CD4-positive, alpha-beta T cell treated with Interleukin-2 at 100 ng/mL for 4 hours (primary cell): Measurements from ENCODE around the gene IRX4.
"Not testable (repeated sequence)": the region's sequence is repeated elsewhere in the genome, so short reads cannot be mapped to it uniquely, and the experiment has no call there.

Experiments
- DNase-seq: peaks from one replicate; pipeline ENCODE4 v3.0.0-alpha.2; 2020; ENCODE audit warnings: low spot score

The IRX4 gene

DNA sequence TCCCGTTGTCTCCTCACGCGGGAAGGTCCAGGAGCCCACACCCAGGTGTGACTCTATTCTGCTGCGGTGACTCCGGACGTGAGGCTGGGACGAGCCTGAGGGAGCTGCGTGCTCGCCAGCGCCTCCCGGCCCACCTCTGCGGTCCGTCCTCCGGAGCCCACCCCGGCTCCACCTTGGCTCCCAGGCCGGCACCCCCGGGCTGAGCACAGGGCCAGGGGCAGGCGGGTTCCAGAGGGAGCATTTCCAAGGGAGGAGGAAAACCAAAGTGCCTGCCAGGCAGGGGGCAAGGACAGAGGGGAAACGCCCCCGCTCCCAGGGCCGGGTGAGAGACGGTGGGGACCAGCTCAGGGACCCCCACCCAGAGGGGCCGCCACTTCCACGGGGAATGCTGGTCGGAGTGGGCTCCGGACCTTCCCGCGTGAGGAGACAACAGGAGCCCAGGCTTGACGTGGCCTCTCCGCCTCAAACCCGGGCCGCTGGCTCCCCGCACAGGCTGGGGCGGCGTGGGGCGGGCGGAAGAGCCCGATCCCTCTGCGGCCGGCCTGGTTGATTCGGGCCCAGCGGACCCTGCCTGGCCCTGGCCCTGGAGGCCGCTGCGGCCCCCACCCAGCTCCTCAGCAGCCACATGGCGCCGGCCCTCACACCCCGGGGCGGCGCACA, 26.0 kb downstream of the IRX4 start:
- no peak for DNase-seq

DNA sequence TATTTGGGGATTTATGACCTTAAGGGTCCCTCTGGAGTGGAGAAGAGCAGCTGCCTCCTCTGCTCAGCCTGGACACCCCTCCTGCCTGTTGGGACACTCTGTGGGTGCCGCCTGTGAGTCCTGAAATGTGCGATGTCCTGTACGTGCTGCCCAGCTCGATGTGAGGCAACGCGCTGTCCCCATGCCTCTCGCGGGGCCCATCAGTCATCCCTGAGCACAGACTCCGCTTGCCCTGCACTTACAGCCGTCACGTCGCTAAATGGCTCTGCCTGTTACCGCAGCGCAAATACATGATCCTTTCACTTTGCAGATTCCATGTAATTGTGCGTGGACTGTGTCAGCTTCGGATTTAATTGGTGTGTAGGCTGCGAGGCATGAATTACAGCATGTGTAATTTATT, 27.1 kb downstream of the IRX4 start:
- DNase-seq: no peak

DNA sequence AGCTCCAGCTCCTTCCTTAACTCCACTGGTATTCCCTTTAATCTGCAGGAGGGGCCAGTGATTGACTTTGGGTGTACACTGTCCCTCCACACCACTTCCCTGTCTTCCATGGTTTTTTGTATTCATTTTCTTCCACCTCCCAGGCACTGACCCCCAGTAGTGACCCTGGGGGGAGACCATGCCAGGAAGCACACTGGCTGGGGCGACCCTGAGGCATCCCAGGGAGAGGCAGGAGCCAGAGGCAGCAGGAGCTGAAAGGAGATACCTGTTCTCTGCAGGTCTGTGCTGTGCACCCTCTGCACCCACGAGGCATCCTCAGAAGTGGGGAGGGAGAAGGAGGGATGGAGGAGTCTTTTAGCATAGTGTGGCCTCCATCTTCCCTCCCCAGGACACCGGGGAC, 27.6 kb downstream of the IRX4 start:
- DNase-seq: no peak

DNA sequence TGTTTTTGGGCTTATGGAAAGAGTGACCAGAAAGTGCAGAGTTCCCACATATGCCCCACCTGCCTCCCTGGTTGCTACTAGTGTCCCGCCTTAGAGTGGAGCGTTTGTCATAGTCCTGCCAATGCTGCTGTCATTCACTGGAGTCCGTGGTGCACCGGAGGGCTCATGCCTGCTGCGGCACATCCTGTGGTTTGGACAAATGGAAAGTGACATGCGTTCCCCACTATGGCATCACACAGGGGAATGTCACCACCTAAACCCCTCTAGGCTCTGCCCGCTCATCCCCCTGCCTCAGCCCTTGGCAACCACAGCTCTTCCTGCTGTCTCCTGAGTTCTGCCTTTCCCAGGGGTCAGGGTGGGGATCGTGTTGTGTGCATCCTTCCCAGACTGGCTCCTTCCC, 29.2 kb downstream of the IRX4 start:
- DNase-seq: no peak

DNA sequence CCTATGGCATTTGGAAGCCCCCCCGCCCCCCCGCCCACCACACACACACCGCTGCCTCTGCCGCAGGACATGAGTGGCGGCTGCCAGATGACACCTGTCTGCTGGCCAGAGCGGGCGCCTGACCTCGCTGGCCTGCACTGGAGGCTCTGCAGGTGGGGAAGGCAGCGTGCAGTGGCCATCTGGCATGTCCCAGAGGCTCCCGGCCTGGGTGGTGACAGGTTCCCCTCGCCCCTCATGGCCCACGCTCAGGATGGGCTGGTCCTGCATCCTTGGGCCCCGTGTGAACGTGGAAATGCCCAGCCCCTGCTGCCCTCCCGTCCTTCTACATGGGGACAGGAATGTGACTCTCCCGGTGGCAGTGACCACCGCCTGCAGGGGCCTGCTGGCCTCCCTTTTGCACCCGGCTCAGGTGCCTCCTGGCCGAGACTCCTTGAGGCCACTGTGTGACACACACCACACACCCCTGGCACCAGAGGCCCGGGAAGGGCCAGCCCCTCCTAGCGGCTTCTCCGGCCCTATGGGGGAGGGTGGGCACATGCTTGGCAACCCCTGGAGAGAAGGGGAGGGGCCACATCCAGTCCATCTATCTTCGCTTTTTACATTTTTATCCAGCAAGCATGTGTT, 30.3 kb downstream of the IRX4 start:
- no peak for DNase-seq

DNA sequence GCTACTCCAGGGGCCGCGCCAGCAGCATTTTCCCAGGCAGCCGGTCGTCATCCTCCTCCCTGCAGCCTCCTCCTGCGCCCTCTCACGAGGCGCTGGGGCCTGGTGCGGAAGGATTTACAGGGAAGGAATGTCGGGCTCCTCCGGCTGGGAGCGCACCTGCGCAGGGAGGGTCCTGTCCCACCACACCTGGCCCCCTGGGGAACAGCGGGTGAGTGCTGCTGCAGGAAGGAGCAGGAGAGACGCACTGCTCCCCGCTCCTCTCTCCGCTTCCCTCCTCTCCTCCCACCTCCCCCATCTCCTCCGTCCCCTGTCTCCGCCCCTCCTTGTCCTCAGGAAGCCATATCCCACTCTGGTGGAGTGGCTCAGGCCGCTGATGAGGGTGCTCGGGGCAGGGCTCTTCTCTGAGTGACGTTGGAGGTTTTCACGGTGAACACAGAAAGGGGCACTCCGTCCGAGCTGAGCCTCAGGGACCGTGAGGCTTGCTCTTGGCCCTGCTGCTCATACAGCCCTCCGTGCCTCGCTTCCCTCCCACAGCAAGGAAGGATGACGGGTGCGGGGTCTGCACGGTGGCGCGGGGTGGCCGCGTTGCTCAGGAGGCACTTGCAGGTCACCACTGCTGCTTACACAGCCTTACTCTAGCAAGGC, 31.3 kb downstream of the IRX4 start:
- DNase-seq: no peak

DNA sequence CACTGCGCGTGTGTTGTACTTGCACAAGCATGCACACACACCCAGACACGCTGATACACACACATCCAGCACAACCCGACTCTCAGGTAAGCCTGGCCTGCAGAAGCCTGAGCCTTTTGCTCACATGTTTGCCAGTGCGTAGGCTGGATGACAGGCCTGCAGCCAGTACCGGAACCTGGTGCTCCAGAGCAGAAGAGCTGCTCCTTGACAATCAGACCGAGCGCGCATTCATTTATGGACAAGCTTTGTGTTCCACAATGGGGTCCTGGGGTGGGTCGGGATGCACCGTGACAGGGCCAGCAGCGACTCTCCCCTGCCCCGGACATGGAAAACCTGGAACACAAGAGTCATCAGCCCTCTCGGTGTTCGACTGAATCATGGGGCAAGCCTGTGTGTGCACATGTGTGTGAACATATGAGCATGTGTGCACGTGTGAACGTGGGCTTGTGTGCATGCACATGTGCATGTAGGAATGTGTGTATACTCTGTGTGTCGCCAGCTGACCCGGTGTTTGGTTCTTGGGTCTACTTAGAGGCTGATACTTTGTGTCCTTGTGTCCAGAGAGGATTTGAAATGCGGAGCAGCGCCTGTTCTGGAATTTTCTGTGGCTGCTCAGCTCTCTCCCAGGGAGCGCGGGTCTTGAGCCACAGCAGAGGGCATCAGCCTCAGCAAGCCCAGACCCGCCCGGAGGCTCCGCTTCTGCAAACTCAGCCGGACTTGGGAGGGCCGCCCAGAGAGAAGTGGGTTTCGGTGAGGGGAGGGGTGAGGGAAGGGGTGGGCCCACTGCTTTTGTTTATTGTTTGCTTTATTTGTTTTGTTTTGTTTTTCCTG, 32.2 kb downstream of the IRX4 start:
- no peak for DNase-seq

DNA sequence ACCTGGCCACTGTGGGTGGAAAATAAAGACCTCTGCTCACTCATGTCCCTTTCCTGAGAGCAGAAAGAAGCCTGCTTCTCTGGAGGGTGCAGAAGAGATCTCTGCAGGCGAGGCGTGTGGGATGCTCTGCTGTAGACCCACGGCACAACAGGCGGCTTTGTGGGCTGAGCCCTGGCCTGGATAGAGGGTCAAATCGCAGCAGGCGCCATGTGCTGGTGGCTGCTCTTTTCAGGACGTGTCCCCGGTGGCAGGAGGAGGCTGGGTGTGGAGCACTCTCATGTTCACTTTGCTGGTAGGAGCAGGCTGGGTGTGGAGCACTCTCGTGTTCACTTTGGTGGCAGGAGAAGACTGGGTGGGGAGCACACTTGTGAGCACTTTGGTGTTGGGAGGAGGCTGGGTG, 35.1 kb downstream of the IRX4 start:
- DNase-seq: no peak

DNA sequence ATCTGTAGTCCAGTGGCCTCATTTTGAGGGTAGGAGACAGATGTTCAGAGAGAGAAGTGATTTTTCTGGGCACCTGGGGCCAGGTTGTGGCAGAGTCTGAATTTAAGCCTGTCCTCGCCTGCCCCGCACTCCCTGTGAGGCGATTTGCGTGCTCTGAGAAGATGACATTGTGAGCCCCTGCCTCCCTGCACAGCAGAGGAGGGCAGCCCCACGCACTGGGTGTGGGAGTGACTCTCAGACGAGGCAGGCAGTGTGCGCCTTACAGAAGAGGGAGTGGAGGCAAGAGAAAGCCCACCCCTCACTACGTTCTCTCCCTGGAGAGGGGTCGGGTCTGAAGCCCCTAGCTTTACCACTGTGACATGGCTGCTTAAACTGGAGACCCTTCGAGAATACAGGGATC, 35.7 kb downstream of the IRX4 start:
- DNase-seq: no peak

DNA sequence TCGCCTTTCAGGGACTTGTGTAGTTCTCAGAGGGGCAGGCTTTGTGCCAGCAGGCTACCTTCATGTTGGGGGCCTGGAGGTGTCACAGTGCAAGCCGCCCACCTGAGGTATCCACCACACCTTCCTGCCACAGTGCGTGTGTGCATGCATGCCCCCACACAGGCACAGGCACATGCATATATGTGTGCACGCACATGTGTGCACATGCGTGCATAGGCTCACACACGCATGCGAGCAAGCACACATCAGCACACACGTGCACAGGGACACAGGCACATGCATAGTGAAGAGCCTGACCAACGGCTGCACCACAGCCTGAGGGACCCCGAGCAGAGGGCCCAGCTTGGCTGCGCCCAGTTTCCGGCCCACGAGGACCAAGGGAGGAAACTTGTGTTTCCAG, 36.1 kb downstream of the IRX4 start:
- DNase-seq: no peak

DNA sequence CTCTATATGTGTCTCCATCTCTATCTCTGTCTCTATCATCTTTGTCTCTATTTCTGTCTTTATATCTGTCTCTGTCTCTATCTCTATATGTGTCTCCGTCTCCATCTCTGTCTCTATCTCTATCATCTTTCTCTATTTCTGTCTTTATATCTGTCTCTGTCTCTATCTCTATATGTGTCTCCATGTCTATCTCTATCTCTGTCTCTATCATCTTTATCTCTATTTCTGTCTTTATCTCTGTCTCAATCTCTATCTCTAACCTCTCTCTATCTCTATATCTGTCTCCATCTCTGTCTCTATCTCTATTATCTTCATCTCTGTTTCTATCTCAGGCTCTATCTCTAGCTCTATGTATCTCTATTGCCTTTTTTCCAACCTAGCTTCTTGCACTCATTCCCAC, 37.0 kb downstream of the IRX4 start:
- DNase-seq: no peak

DNA sequence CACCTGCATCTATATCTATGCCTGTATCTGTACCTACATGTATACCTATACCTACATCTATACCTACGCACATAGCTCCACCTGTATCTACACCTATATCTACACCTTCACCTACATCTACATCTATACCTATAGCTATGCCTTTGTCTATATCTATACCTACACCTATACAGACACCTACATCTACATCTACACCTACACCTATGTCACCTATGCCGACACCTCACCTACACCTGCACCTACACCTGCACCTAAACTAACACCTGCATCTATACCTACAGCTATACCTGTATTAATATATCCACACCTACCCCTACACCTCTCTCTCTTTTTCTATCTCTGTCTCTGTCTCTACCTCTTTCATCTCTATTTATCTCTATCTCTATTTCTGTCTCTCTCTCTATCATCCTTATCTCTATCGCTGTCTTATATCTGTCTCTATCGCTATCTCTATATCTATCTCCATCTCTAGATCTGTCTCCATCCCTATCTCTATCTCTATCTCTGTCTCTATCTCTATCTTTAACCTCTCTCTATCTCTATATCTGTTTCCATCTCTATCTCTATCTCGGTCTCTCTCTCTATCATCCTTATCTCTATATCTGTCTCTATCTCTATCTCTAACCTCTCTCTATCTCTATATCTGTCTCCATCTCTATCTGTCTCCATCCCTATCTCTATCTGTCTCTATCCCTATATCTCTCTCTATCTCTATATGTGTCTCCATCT, 37.9 kb downstream of the IRX4 start:
- no peak for DNase-seq

DNA sequence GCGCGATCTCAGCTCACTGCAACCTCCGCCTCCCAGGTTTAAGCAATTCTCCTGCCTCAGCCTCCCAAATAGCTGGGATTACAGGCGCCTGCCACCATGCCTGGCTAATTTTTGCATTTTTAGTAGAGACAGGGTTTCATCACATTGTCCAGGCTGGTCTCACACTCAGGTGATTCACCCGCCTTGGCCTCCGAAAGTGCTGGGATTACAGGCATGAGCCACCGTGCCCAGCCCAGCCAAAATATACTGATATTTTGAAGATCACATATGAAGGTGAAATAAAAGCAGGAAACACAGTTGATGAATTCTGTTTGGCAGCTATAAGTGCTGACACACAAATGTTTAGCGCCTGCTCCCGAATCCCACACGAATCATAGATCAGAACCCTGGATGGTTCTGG, 39.0 kb downstream of the IRX4 start:
- not testable (repeated sequence) for DNase-seq

DNA sequence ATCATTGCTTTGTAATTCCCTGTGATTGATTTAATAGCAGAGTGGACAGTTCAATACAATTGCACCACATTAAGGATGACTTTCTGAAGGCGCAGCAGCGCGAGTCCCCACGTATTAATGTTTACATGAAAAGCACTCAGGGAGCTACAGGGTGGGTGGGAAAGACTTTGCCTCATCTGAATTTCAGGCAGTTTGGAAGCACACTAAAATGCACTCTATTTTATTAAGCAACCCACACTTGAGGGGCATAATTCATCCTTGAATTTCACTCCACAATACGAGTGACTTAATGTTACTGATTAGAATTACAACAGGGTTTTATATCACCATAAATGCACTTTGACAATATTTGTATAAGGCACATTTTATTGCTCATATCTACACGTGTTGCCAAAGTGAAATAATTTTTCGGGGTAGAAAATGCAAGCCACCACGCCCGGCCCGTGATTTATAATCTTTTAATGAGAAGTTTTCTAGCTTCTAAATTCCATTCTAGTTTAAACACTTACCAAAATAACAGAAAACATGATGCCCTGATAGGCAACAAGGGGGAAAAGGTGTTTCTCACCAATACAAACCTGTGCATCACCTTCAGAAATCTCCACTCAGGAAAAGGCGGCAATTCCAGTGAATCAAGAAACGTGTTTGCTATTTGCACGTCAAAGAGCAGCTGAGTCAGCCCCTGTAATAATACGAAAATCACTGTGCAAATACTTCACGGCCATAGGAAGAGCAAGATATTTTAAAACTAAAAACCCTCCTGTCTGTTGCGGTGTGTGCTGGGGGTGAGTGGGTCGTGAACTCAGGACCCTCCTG, 40.5 kb downstream of the IRX4 start:
- no peak for DNase-seq

DNA sequence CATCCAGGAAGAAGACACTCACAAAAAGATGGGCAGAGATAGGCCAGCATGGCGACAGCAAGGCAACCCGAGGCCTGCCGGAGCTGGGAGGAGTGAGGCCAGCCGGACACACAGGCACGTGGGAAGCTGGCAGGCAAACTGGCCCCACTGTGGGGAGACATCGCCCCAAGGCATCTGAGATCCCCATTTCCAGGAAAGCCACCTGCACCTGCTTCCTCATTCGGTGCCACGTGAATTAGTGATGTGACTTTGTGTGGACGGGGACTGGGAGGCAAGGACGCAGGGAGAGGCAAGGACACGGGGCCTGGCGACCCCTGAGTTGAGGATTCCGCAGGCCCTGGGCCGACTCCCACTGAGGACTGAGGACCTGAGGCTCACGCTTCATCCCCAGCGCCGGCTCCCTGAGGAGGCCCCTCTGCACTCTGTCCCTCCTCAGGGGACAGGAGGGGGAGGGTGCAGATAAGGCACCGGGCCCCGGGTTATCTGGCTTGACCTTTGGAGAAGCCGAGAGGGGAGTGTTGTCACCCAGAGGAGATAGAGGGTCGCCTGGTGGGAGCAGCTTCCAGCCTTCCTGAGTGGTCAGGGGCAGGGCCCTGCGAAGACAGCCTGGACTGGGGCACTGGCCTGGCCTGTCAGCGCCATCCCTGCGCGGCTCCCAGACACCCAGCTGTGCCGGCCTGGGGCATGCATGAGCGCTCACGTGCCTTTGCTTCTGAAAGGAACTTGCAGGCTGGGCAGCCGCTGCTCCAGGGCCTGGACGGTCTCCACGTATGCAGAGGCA, 41.8 kb downstream of the IRX4 start:
- DNase-seq: no peak

DNA sequence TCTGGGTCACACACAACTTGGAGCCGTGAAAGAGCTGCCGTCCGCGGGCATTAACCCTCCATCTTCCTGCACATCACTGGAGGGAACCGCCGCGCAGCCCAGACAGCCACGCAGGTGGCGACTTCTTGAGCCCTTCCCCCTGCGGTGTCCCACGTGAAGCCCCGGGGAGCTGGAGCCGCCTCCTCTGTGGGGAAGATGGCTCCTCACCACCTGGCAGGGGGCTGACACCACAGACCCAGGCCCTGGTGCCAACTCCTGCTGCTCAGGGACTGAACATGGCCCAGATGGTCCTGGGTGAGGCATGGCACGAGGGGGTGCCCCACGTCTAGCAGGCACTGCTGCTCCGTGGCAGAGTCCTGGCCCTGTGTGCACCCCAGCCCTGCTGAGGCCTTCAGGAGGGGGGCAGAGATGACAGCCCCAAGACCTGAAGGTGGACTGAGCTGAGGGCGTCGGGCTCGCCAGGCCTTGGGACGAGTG, 42.6 kb downstream of the IRX4 start:
- DNase-seq: no peak

DNA sequence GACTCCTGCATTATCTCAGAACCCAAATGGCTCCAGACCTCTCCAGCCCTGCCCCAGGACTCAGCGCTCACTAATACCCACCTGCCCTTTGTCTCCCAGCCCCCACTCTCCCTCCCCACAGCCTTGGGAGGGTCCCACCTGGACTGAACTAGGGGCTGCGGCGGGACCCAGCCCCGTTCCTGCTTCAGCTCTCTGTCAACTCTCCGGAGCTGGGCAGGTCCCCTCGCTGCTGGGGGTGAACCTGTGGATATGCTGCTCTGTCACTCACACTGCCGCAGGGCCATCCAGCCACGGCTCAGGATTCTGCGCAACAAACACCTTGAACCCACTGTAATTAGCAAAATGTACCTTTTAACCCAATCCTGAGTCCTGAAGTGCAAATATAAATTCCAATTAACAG, 44.7 kb downstream of the IRX4 start:
- DNase-seq: no peak

DNA sequence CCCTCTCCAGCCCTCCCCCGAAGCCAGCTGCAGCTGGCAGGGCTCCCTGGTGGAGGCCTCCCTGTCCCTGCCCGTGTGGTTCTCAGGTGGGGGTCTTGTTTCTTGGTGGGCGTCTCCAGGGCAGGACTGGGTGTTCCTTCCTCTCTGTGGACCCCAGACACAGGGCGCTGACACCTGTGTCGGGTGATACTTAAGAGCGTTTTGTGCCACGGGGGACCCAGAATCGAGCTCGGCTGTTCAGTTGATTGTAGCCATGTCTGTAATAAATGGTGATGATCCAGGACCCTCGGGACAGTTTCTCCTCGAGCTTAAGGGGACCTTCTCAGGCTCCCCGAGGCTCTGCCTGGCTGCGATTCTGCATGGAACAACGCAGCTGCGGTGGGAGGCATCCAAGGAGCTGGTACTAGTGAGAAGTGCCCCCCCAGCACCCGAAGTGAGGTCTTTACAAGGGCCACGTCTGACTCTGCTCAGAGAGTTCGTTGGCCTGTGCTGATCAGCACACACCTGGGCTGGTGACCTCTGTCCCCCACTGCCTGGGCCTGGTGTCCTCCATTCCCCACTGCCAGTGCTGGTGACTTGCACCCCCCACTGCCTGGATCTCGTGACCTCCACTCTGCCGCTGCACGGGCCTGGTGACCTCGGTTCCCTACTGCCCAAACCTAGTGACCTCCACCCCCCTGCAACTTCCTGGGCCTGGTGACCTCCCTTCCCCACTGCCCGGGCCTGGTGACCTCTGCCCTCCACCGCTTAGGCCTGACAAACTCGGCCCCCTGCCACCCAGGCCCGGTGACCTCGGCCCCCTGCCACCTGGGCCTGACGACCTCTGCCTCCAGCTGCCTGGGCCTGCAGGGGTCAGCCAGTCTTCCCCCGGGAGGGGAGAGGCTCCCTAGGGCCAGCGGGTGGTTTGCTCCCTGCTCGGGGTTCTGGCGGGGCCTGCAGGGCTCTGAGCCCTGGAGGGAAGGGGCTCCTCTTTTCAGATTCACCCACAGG, 45.5 kb downstream of the IRX4 start:
- no peak for DNase-seq
